ENCODE data around the gene GSG1L2.

GSG1L2 gene

GRCh38 chr17:9783050-9783449, 38.8 kb downstream of the GSG1L2 start:
- FAIRE-seq (no peak), DNase-seq (ENCODE audit: insufficient read length) (no peak)
- TF ChIP-seq POLR2A (IDR thresholded peaks at IDR 0.05; ENCODE audit: low read depth, low read length) (no peak), TAF1 (IDR thresholded peaks at IDR 0.05; ENCODE audit: borderline replicate concordance, low read depth, low read length) (no peak)

- TF ChIP-seq POLR2A (IDR thresholded peaks at IDR 0.05; ENCODE audit: low read depth, low read length) (no peak), POLR2AphosphoS5 (IDR thresholded peaks at IDR 0.05; ENCODE audit: low read depth, low read length) (no peak), TAF1 (IDR thresholded peaks at IDR 0.05; ENCODE audit: borderline replicate concordance, low read depth, low read length) (no peak)
- DNase-seq (ENCODE audit: insufficient read length) (no peak), FAIRE-seq (no peak)
Observed at GRCh38 chr17:9780552-9780951, 41.3 kb downstream of the GSG1L2 start.

- FAIRE-seq: no peak
- no peak for TF ChIP-seq POLR2A (IDR thresholded peaks at IDR 0.05; ENCODE audit: low read depth, low read length)
- no peak for TF ChIP-seq TAF1 (IDR thresholded peaks at IDR 0.05; ENCODE audit: borderline replicate concordance, low read depth, low read length)
- no peak for TF ChIP-seq POLR2AphosphoS5 (IDR thresholded peaks at IDR 0.05; ENCODE audit: low read depth, low read length)
- no peak for DNase-seq (ENCODE audit: insufficient read length)
Observed at GRCh38 chr17:9776911-9777310, 45.0 kb downstream of the GSG1L2 start.

- TF ChIP-seq POLR2AphosphoS5 (IDR thresholded peaks at IDR 0.05; ENCODE audit: low read depth, low read length) (no peak), POLR2A (IDR thresholded peaks at IDR 0.05; ENCODE audit: low read depth, low read length) (no peak), TAF1 (IDR thresholded peaks at IDR 0.05; ENCODE audit: borderline replicate concordance, low read depth, low read length) (no peak)
- FAIRE-seq (no peak), DNase-seq (ENCODE audit: insufficient read length) (no peak)
Observed at GRCh38 chr17:9772658-9773057, 49.2 kb downstream of the GSG1L2 start.

- DNase-seq (ENCODE audit: insufficient read length): no peak
- no peak for FAIRE-seq
- TF ChIP-seq TAF1 (IDR thresholded peaks at IDR 0.05; ENCODE audit: borderline replicate concordance, low read depth, low read length) (no peak), POLR2A (IDR thresholded peaks at IDR 0.05; ENCODE audit: low read depth, low read length) (no peak), POLR2AphosphoS5 (IDR thresholded peaks at IDR 0.05; ENCODE audit: low read depth, low read length) (no peak)
Observed at GRCh38 chr17:9771465-9771864, 50.4 kb downstream of the GSG1L2 start.

GRCh38 chr17:9769036-9769695, 52.7 kb downstream of the GSG1L2 start:
- FAIRE-seq: no peak
- no peak for TF ChIP-seq POLR2A (IDR thresholded peaks at IDR 0.05; ENCODE audit: low read depth, low read length)
- no peak for TF ChIP-seq TAF1 (IDR thresholded peaks at IDR 0.05; ENCODE audit: borderline replicate concordance, low read depth, low read length)
- TF ChIP-seq POLR2AphosphoS5 (IDR thresholded peaks at IDR 0.05; ENCODE audit: low read depth, low read length): no peak
- no peak for DNase-seq (ENCODE audit: insufficient read length)

GRCh38 chr17:9768381-9768934, 53.4 kb downstream of the GSG1L2 start:
- FAIRE-seq: no peak
- TF ChIP-seq TAF1 (IDR thresholded peaks at IDR 0.05; ENCODE audit: borderline replicate concordance, low read depth, low read length) (no peak), POLR2A (IDR thresholded peaks at IDR 0.05; ENCODE audit: low read depth, low read length) (no peak), POLR2AphosphoS5 (IDR thresholded peaks at IDR 0.05; ENCODE audit: low read depth, low read length) (no peak)
- DNase-seq (ENCODE audit: insufficient read length): no peak

- FAIRE-seq: no peak
- DNase-seq (ENCODE audit: insufficient read length): no peak
- TF ChIP-seq POLR2AphosphoS5 (IDR thresholded peaks at IDR 0.05; ENCODE audit: low read depth, low read length) (no peak), TAF1 (IDR thresholded peaks at IDR 0.05; ENCODE audit: borderline replicate concordance, low read depth, low read length) (no peak), POLR2A (IDR thresholded peaks at IDR 0.05; ENCODE audit: low read depth, low read length) (no peak)
Observed at GRCh38 chr17:9767432-9767991, 54.4 kb downstream of the GSG1L2 start.

- DNase-seq (ENCODE audit: insufficient read length) (no peak), FAIRE-seq (no peak)
- TF ChIP-seq TAF1 (IDR thresholded peaks at IDR 0.05; ENCODE audit: borderline replicate concordance, low read depth, low read length) (no peak), POLR2AphosphoS5 (IDR thresholded peaks at IDR 0.05; ENCODE audit: low read depth, low read length) (no peak), POLR2A (IDR thresholded peaks at IDR 0.05; ENCODE audit: low read depth, low read length) (no peak)
Observed at GRCh38 chr17:9766970-9767369, 54.9 kb downstream of the GSG1L2 start.

GRCh38 chr17:9765322-9765721, 56.6 kb downstream of the GSG1L2 start:
- TF ChIP-seq POLR2A (IDR thresholded peaks at IDR 0.05; ENCODE audit: low read depth, low read length): no peak
- no peak for TF ChIP-seq POLR2AphosphoS5 (IDR thresholded peaks at IDR 0.05; ENCODE audit: low read depth, low read length)
- TF ChIP-seq TAF1 (IDR thresholded peaks at IDR 0.05; ENCODE audit: borderline replicate concordance, low read depth, low read length): no peak
- no peak for DNase-seq (ENCODE audit: insufficient read length)
- FAIRE-seq: no peak

- no peak for TF ChIP-seq POLR2AphosphoS5 (IDR thresholded peaks at IDR 0.05; ENCODE audit: low read depth, low read length)
- no peak for TF ChIP-seq POLR2A (IDR thresholded peaks at IDR 0.05; ENCODE audit: low read depth, low read length)
- DNase-seq (ENCODE audit: insufficient read length): no peak
- FAIRE-seq: no peak
Observed at GRCh38 chr17:9763643-9764042, 58.2 kb downstream of the GSG1L2 start.

- DNase-seq (ENCODE audit: insufficient read length): no peak
- no peak for FAIRE-seq
- TF ChIP-seq POLR2AphosphoS5 (IDR thresholded peaks at IDR 0.05; ENCODE audit: low read depth, low read length) (no peak), TAF1 (IDR thresholded peaks at IDR 0.05; ENCODE audit: borderline replicate concordance, low read depth, low read length) (no peak), POLR2A (IDR thresholded peaks at IDR 0.05; ENCODE audit: low read depth, low read length) (no peak)
Observed at GRCh38 chr17:9760266-9760665, 61.6 kb downstream of the GSG1L2 start.
